Ovary (tissue), 9 donors: ENCODE measurements around the gene KEL. TPM values are rescaled to one million over a fixed set of nuclear protein-coding genes. Genes with fewer than 3 reads are reported as not detected.

ENCODE experiments used
- DNase-seq, 5 donors: peaks; one replicate each; pipeline ENCODE4 v3.0.0-alpha.2; 2019 to 2020
- H3K27ac ChIP-seq, 2 donors: fragments of 200-600 bp; one replicate each; pipeline versions ENCODE4 v1.5.1 to v1.8.0; 2019 to 2022
- H3K27me3 ChIP-seq: fragments of 200-600 bp; one replicate; pipeline ENCODE4 v1.8.0; 2022
- H3K36me3 ChIP-seq: fragments of 200-600 bp; sonication (generic); one replicate; pipeline ENCODE4 v1.5.1; 2019
- H3K4me1 ChIP-seq: one replicate; pipeline ENCODE4 v1.8.1; 2013; ENCODE audit warnings: mild to moderate bottlenecking, moderate library complexity; ENCODE audit not compliant: insufficient read depth
- H3K4me3 ChIP-seq: fragments of 200-600 bp; sonication (generic); one replicate; pipeline ENCODE4 v1.5.1; 2017
- H3K9me3 ChIP-seq, 2 donors: fragments of 200-600 bp in 1 of 2; sonication (generic) in 1 of 2; one replicate each; pipeline versions ENCODE4 v1.5.1 to v1.8.1; 2013 to 2019; ENCODE audit warnings: mild to moderate bottlenecking in 1 of 2, moderate library complexity in 1 of 2
- CTCF ChIP-seq, 3 donors: fragments of 450-650 bp in 2 of 3; fragments of 200-600 bp in 1 of 3; IDR thresholded peaks; one replicate each; pipeline versions ENCODE4 v1.5.1 to v1.8.0; 2016 to 2022; ENCODE audit warnings: antibody characterized with exemption in 3 of 3, mild to moderate bottlenecking in 1 of 3
- EP300 ChIP-seq: sonication (generic); formaldehyde crosslinking; IDR thresholded peaks from one replicate; pipeline ENCODE4 v1.6.1; 2017; ENCODE audit warnings: antibody characterized with exemption
- POLR2A ChIP-seq: fragments of 450-650 bp; IDR thresholded peaks from one replicate; pipeline ENCODE4 v1.6.1; 2017; ENCODE audit warnings: antibody characterized with exemption, mild to moderate bottlenecking, moderate library complexity
- WGBS, 3 donors: extraction: QIAGEN DNeasy Blood & Tissue Kit in 1 of 3; methylation state at CpG; one replicate each; pipeline versions ENCODE4 v1.1.5 to v1.1.7; 2013 to 2017; 5-methylcytosine and 5-hydroxymethylcytosine counted together
- intact Hi-C, 4 donors: fragments of 100-400 bp; cut with DNase I; formaldehyde crosslinking; loops; one replicate each; pipeline versions ENCODE4 v1.11.0 to v1.15.1; 2022 to 2023
- polyA plus RNA-seq, 2 donors: library from polyadenylated mRNA; stranded (reverse); fragments of 200-250 nt in 1 of 2; fragments of 350-450 nt in 1 of 2; fragmentation: Illumina TruSeq in 1 of 2; extraction: RNeasy Lipid Tissue Mini Kit (QIAGEN cat#74804) in 1 of 2; gene quantifications; one replicate each; pipeline ENCODE4 v1.2.3, GENCODE V29; 2013 to 2014
- total RNA-seq, 7 donors: library from RNA; depleted of rRNA in 2 of 7; stranded (reverse); fragments of >200 nt in 2 of 7; fragmentation: NEBNext Ultra II Directional in 3 of 7; extraction: Animal tissue kit (Norgen Biotek cat#: 25700) in 3 of 7; gene quantifications; one replicate each; pipeline versions ENCODE4 v1.1.0 to v1.2.4, GENCODE V29; 2016 to 2023
- donor health status: DM: no; HTN: no; CAD: no; lungs with moderate emphysema.
- donor health status: DM: no; HTN: no; CAD: no.
- donor health status: Bipolar disorder and iron deficiency.
- donor health status: DM: yes; HTN: yes; CAD: no.
- donor health status: DM: no; HTN: no; CAD: no.
- donor health status: DM: yes; HTN: yes; CAD: no.

Gene KEL
- total and polyA plus RNA-seq, 9 donors, result 0.11 to 2.5 (median 0.54) TPM; not detected in 1

- DNase-seq, result no peak
- no peak overlapping the region for H3K27ac ChIP-seq
- H3K9me3 ChIP-seq, result no peaks in the 10 kb centered on the region
- H3K27me3 ChIP-seq, result no peaks in the 10 kb centered on the region
- intact Hi-C loops, result no loop called here
- H3K4me3 ChIP-seq, result no peak overlapping the region
- no peaks in the 10 kb centered on the region for H3K36me3 ChIP-seq
- no peaks in the 10 kb centered on the region for H3K4me1 ChIP-seq
- WGBS, 3 donors, result 61 to 74% (median 62%) methylated on average over 3 of the region's 3 CpGs
- no peak for TF ChIP-seq EP300
- no peak for TF ChIP-seq CTCF (IDR thresholded peaks at IDR 0.05)
- TF ChIP-seq POLR2A, result no peak
Observed at GRCh38 chr7:142896741-142897379, 65.3 kb downstream of the KEL start.

- 86 to 91% (median 87%) methylated on average over 3 of the region's 3 CpGs for WGBS, 3 donors
- Histone ChIP-seq H3K9me3 (no peaks in the 10 kb centered on the region), H3K4me3 (no peak overlapping the region), H3K27me3 (no peaks in the 10 kb centered on the region), H3K27ac (no peak overlapping the region), H3K4me1 (no peaks in the 10 kb centered on the region), H3K36me3 (no peaks in the 10 kb centered on the region)
- no peak for TF ChIP-seq EP300
- TF ChIP-seq CTCF (IDR thresholded peaks at IDR 0.05), result no peak
- intact Hi-C loops, result no loop called here
- no peak for DNase-seq
Observed at GRCh38 chr7:142896151-142896550, 66.0 kb downstream of the KEL start.

DNA sequence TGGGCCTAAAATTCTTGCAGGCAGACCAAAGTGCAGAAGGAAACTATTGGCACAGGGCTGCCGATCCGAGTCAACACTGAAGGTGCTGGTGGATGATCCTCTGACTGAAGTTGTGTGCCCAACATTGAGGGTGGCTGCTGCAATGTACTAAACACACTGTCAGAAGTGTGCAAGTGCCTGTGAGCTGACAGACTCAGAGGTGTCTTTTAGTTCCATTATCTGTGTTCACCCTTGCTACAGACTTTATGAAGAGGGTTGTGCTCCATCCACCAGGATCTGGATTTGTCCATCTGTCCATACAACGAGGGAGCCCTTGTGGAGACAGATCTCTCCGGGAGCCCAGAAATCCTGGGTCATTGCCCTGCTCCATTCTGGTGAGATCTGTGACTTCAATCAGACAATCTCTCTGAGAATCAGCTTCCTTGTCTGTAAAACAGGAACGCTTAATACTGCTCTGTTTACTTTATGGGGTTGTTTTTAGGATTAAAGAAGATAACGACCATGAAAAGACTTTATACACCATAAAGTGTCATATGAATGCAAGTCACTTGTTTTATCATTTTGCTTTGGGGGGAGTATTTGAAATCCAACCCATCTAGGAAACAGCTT lies 67.1 kb downstream of the KEL start:
- no peak overlapping the region for H3K4me3 ChIP-seq
- no peaks in the 10 kb centered on the region for H3K27me3 ChIP-seq
- no peak for TF ChIP-seq CTCF (IDR thresholded peaks at IDR 0.05)
- no peak for TF ChIP-seq EP300
- no peak for TF ChIP-seq POLR2A
- WGBS, 3 donors, result 60 to 70% (median 68%) methylated on average over 6 of the region's 6 CpGs
- no peak overlapping the region for H3K27ac ChIP-seq
- H3K9me3 ChIP-seq, result no peaks in the 10 kb centered on the region
- DNase-seq, result no peak
- no peaks in the 10 kb centered on the region for H3K36me3 ChIP-seq
- intact Hi-C loops, result no loop called here
- H3K4me1 ChIP-seq, result no peaks in the 10 kb centered on the region

- Histone ChIP-seq H3K4me1 (no peaks in the 10 kb centered on the region), H3K9me3 (no peaks in the 10 kb centered on the region), H3K27me3 (no peaks in the 10 kb centered on the region), H3K36me3 (no peaks in the 10 kb centered on the region), H3K27ac (no peak overlapping the region), H3K4me3 (no peak overlapping the region)
- DNase-seq, result no peak
- TF ChIP-seq EP300 (no peak), CTCF (IDR thresholded peaks at IDR 0.05) (no peak), POLR2A (no peak)
- intact Hi-C loops, result no loop called here
- WGBS, 3 donors, result 59 to 62% (median 60%) methylated on average over 12 of the region's 12 CpGs
Observed at GRCh38 chr7:142894112-142894984, 67.8 kb downstream of the KEL start.
